Stimulated activated CD4-positive, alpha-beta T cell treated with anti-CD3 and anti-CD28 coated beads, Interleukin-1b, Interleukin-23, amount 100 ng/mL, for 24 hours (primary cell): ENCODE measurements around the gene ZNF609.
"Not testable (repeated sequence)": the region's sequence is repeated elsewhere in the genome, so short reads cannot be mapped to it uniquely, and the experiment has no call there.

Experiments
- DNase-seq, 4 experiments: peaks; one replicate each; pipeline ENCODE4 v3.0.0-alpha.2; 2020; ENCODE audit warnings: low read depth in 4 of 4, low spot score in 1 of 4

Gene ZNF609

GRCh38 chr15:64574301-64575017 lies 114.1 kb downstream of the ZNF609 start:
- no peak for DNase-seq

DNA sequence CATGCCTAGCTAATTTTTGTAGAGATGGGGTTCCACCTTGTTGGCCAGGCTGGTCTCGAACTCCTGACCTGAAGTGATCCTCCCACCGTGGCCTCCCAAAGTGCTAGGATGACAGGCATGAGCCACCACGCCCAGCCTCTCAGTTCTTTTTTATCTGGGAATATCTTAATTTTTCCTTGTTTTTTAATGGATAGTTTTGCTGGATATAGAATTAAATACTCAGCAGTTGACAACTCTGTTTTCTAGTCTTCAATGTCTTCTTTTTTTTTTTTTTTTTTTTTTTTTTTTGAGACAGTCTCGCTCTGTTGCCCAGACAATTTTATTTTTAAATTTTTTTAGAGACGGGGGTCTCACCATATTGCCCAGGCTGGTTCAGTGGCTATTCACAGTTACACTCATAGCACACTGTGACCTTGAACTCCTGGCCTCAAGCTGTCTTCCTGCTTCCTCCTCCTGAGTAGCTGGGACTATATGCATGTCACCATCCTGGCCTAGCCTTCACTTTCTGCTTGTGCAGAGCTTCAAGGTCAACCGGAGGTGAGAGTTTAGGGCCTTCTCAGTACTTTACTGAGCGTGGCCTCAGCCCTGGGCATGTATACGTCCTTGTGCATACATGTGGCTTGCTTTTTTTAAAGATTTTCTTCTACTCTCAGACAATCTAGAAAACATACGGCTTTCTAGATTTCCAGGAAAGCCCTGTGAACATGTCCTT lies 120.5 kb downstream of the ZNF609 start:
- DNase-seq = no peak

DNA sequence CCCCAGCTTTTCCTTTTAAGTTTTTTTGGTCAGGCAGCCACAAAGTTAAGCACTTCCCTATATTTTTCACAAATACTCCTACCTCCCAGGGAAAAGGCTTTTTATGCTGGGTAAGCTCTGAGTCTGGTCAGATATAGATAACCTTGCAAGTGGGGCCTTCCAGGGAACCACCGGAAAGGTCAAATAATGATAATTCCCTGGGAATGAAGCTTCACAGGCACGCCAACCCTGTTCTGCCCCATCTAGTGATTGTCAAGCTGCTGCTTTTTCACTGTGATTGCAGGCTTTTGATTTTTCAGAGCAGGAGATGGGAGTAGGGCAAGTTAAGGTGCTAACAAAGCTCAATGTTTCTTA lies 121.0 kb downstream of the ZNF609 start:
- DNase-seq = no peak

DNA sequence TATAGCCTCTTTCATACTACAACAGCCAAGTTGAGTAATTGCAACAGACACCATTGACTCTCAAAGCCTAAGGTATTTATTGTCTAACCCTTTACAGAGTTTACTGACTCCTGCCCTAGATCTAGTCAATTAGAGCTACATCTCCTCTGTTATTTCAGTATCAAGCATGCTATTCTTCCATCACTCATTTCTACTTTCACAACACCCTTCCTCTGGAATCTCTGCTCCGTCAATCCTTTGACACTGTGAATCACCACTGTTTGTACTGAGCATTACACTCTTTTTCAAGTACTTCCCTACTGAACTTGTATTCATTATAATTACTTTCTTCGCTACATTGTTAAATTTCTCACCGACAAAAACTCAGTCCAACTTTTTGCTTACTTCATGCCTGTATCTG lies 121.8 kb downstream of the ZNF609 start:
- no peak for DNase-seq

DNA sequence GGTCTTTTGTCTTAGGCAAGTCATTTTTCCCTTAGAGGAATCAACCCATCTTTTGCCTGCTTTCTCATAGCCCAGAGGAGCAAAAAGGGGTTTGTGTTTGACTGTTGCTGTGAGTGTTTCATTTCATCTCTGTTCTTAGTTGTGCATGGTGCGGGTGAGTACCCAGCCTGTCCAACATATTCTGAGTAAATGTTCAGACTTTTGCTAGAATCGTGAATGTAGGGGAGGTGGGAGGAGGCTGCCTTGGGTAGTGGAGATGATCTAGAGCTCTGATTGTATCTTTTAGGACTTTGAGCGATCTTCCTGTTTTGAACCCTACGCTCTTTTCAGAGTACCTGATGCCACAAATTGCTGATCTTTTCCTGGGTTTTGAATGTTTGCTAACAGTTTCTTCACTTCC lies 123.1 kb downstream of the ZNF609 start:
- no peak for DNase-seq

DNA sequence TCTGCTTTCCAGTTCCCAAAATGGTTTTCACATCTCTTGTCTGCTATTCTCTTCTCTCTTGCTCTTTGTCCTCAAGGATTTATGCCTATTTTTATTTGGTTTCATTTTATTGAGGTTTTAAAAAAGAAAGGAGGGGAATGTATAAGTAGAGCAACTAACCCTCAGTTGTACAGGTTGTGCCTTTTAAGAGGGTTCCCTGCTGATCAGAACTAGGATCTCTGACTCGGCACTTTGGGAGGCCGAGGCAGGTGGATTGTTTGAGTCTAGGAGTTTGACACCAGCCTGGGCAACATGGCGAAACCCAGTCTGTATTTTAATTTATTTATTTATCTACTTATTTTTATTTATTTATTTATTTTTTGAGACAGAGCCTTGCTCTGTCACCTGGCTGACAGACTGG lies 123.6 kb downstream of the ZNF609 start:
- DNase-seq = no peak

DNA sequence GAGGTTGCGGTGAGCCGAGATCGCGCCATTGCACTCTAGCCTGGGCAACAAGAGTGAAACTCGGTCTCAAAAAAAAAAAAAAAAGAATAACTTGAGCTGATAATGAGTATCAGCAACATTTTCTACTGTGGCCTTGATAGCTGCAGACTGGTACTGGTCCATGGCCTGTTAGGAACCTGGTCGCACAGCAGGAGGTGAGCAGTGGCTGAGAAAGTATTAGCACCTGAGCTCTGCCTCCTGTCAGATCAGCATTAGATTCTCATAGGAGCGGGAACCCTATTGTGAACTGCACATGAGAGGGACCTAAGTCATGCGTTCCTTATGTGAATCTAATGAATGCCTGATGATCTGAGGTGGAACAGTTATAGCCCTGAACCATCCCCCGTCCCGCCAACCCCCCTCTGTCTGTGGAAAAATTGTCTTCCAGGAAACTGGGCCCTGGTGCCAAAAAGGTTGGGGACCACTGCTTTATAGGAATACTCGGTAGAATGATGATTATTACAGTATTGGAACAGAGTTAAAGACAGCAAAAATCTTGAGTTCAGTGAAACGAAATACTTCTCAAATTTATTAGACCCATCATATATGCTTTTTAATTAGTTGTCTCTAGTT lies 126.0 kb downstream of the ZNF609 start:
- DNase-seq = no peak

GRCh38 chr15:64586984-64587383 lies 126.6 kb downstream of the ZNF609 start:
- no peak for DNase-seq

DNA sequence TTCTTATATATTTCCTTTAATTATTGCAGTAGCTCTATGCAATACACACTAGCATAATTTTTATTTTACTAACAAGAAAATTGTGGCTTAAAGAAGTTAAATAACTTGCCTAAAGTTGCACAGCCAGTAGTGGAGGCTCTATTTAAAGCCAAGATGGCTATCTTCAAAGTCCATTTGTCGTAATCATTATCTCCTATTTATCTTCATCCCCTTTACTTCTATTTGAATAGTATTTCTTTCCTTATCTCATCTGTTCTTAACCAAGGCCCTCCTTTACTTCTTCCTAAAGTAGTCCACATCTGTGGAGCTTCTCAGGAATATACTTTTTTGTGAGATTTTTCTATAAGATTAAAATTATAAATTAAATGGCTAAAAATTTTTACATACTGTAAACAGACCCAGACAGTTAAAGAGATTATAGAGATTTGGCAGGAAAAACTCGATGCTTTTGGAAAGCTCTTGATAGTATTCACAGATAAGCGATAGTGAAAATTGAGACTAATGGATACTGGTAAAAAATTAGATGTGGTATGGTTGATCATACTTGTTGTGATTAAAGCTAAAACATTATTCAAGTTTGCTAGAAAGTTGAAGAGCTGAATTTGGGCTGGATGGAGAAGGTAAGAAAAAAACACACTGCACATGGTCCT lies 129.2 kb downstream of the ZNF609 start:
- DNase-seq = no peak

DNA sequence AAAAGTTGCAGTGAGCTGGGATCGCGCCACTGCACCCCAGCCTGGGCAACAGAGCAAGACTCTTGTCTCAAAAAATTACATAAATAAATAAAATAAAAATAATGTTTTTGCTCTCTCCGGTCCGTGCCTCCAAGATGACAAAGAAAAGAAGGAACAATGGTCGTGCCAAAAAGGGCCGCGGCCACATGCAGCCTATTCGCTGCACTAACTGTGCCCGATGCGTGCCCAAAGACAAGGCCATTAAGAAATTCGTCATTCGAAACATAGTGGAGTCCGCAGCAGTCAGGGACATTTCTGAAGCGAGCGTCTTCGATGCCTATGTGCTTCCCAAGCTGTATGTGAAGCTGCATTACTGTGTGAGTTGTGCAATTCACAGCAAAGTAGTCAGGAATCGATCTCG lies 132.5 kb downstream of the ZNF609 start:
- not testable (repeated sequence) for DNase-seq

DNA sequence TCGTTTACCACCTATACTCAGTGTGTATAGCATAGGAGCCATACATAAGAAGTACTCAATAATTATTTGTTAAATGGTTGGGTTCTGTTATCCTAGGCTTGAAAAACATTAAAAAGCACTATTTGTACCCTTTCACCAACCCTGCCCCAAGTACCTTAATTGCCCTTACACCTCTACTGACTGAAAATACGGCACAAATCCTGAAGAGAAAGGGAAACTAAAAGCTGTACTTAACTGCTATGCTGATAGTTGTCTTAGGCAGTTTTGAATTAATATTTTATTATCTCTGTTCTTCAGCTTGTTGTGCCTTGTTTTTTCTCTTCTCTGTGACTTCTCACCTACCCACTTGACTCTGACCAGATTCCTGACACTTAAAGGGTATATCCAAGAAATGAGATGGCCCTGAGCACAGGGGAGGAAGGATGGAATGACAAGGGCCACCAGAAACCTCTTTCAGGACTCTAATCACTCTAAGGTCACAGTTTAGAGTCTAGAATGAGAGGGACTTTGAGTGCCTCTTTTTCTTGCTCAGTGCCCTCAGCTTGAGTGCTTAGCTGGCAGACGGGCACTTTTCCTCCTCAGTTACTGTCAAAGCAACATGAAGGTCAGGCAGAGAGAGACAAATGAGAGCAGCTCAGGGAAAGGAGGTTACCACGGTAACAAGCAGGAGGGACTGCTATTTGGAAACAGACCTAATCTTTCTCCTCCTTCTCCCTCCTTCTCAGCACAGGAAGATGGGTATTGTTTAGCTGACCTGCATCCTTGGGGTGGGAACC lies 136.5 kb downstream of the ZNF609 start:
- DNase-seq = no peak

DNA sequence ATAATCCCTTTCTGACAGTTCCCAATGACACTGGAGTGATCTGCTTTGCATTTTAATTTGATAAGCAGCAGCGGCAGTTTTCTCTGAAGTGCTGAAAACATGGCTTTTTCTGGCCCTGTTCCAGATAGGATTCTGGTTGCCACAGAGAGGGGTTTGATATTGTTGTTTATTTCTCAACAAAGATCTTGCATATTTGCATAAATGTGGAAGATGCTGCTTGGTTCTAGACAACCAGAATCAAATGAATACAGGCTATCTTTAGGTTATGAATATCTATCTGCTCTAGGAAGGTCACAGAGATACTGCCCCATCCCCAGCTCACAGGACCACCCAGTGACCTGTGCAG lies 137.1 kb downstream of the ZNF609 start:
- no peak for DNase-seq

DNA sequence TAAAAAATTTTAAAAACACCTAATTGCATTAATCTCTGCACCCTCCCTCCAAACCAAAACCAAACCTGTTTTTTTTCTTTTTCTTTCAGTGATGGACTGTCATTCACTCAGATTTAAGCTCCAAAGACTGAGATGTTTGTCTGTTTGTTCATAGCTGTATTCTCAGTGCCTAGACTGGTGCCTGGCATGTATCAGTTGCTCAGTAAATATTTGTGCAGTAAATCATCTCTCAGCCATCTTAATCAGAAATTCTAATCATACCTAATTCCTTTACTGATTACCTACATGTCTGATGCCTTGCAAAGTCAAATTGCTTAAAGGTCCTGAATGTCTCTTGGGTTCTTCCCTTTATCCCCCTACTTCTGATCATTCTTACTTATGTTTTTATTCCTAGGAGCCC lies 138.8 kb downstream of the ZNF609 start:
- DNase-seq = no peak

DNA sequence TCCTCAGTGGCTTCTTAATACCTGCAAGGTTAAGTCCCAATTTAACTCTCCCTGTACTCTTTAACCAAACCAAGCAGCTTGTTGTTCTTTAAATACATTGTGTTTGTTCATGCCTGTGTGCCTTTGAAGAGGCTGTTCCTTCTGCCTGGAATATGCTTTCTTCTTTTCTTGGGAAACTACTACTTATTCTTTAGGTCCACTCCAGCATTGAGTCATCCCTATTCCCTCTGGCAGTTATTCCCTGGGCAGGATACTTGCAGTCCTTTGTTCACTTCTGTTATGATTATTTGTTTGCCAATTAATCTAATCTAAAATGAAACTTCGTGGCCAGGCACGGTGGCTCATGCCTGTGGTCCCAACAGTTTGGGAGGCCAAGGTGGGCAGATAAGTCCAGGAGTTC lies 139.3 kb downstream of the ZNF609 start:
- DNase-seq = no peak

GRCh38 chr15:64600794-64601193 lies 140.4 kb downstream of the ZNF609 start:
- no peak for DNase-seq

DNA sequence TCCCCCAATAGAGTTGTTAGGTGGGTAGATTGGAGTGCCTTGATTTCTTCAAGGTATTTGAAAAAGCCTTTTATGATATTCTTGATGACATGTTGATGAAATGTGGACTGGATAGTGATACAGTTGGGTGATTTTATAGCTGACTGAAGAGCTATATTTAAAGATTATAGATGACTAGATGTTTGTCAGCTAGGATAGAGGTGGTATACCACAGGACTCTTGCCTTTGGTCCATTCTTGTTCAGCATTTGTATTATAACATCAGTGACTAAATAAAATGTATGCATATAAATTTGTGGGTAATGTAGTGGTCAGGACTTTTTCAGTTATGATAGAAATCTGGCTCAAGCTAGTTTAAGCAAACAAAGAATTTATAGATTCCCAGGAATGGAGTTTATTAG lies 143.9 kb downstream of the ZNF609 start:
- no peak for DNase-seq

GRCh38 chr15:64607416-64607815 lies 147.0 kb downstream of the ZNF609 start:
- not testable (repeated sequence) for DNase-seq

- DNase-seq = no peak
These were observed 150.0 kb downstream of the ZNF609 start for GRCh38 chr15:64610257-64610919.

GRCh38 chr15:64611085-64611725 lies 150.8 kb downstream of the ZNF609 start:
- no peak for DNase-seq

DNA sequence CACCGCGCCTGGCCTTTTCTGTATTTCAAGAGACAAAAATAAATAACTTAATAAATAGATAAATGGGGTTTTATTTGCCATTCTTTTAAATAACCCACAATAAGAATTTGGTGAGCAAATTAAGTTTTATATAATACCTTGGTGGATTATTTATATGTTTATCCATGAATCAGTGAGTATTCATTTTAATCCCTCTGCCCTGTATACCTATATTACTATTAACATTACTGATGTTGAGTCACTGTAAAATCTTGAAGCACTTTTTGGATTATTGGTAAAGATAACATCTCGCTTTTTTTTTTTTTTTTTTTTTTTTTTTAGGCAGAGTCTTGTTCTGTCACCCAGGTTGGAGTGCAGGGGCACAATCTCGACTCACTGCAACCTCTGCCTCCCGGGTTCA lies 154.1 kb downstream of the ZNF609 start:
- DNase-seq = no peak
